GM23248 (cell line): Measurements from ENCODE around the gene BAIAP2.
"Not testable (repeated sequence)": the region's sequence is repeated elsewhere in the genome, so short reads cannot be mapped to it uniquely, and the experiment has no call there.

Source experiments
- EZH2 ChIP-seq: fragments of 200-600 bp; sonication (generic); IDR thresholded peaks from 2 replicates; pipeline ENCODE4 v1.6.1; 2018; ENCODE audit warnings: antibody characterized with exemption, mild to moderate bottlenecking; ENCODE audit not compliant: insufficient read depth, poor library complexity, severe bottlenecking
- EZH2phosphoT487 ChIP-seq: fragments of 200-600 bp; sonication (generic); IDR thresholded peaks from 2 replicates; pipeline ENCODE4 v1.6.1; 2018; ENCODE audit warnings: antibody characterized with exemption, moderate library complexity, mild to moderate bottlenecking, low read depth; ENCODE audit not compliant: insufficient read depth

- not testable (repeated sequence) for TF ChIP-seq EZH2, EZH2phosphoT487
These were observed 4.6 kb upstream of the BAIAP2 start for GRCh38 chr17:81030312-81030711.
